Measurements from ENCODE around the gene SAMHD1. TPM values are rescaled to one million over a fixed set of nuclear protein-coding genes. Genes with fewer than 3 reads are reported as not detected.

SAMHD1 gene
- total and polyA plus RNA-seq, 4 experiments from 2014 or later = 216 to 332 (median 257) TPM

DNA sequence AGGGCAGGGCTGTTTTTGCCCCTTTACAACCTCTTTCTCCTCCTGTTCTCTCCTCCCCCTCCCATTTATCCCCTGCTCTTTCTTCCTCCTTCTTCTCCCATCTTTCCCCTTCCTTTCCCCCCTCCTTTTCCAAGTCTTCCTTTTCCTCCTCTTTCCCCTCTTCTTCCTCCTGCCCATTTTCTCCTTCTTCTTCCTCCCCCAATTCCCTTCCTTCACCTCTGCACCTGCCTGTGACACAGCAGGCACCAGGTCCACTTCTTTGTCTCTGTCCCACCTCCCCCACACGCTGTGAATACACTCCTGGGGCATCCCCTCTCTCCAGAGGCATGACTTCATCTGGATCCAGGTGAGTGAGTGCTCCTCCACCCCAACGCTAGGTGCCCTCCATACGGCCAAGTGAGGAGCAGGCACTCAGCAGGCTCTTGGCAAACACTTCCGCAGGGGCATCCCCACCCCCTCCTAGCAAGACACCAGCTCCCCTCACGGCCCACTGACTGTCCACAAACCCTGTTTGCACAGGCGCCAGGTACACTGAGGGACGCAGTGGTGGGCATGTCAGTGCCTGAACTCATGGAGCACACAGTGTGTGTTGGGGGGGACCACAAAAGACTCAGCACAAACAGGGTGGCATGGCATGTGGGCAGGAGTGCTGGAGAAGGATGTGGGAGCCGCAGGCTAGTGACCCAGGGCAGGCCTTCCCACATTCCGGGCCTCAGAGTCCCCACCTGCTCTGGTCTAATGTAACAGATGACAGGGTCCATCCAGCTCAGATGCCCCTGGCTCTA, 86.2 kb downstream of the SAMHD1 start:
- Histone ChIP-seq H3K27me3 (ENCODE audit: insufficient read depth, low read length) (peaks cover 6% of the 10 kb centered on the region), H3K4me1 (ENCODE audit: insufficient read depth, low read length) (no peaks in the 10 kb centered on the region), H3K36me3 (ENCODE audit: insufficient read depth, low read length) (no peaks in the 10 kb centered on the region), H3K27ac (ENCODE audit: low read depth, low read length) (no peak overlapping the region), H3K4me3 (ENCODE audit: low read length in 2 of 2) (no peak overlapping the region), H3K9me3 (ENCODE audit: control insufficient read depth in 1 of 2, low read length in 2 of 2) (no peaks in the 10 kb centered on the region)
- no peak for DNase-seq
- CTCF ChIA-PET (ENCODE audit: partially characterized antibody) = no interaction called here
- peaks cover 19 to 31% of the 10 kb centered on the region in 2 donors for H3K27me3 Mint-ChIP-seq
- H3K4me1 Mint-ChIP-seq = peaks cover 0 to 9% (median 2%) of the 10 kb centered on the region in 4 donors
- peaks cover 0 to 2% (median 0%) of the 10 kb centered on the region in 8 donors for H3K9me3 Mint-ChIP-seq
- intact Hi-C loops (cut with micrococcal nuclease) = no loop called here
- H3K36me3 Mint-ChIP-seq = no peaks in the 10 kb centered on the region
- H3K4me3 Mint-ChIP-seq = peak overlapping the region in 6 of 8 donors; percentile 60 to 72 (median 69)
- POLR2A ChIA-PET (ENCODE audit: partially characterized antibody) = no interaction called here
- no peak overlapping the region for H3K27ac Mint-ChIP-seq

DNA sequence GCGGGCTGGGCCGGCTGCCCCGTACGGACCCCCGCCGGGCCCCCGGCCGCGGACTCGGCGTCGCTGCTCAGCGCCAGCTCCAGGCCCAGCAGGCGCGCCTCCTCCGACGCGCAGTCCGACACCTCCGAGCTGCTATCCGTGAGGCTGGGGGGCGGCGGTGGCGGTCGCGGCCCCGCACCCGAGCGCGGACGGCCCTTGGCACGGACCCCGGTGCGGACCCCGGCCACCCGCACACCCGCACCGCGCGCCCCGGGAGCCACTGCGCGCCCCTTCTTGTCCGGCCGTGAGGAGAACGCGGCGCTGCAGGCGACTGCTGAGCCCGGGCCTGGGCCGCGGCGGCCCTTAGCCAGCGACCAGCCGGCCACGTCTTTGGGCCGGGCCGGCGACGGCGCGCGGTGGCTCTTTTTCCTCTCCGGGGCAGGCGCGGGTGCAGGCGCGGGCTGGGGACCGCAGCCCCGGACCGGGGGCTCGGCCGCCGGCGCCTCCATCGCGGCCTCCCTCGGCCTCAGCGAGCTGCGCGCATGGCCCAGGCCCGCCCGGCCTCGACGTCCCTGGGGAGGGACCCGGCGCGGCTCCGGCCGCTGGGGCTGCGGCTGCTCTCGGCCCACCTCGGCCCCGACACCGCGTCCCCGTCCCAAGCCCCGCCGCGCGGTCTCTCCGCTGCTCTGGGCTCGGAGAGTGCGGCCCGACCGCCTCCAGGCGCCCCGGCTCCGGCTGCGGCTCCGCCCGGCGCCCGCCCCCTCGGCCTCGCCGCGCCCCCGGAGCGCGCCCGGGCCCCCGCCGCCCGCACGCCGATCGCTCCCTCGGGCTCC, 88.4 kb downstream of the SAMHD1 start:
- Mint-ChIP-seq H3K4me1 (peaks cover 0 to 9% (median 2%) of the 10 kb centered on the region in 4 donors), H3K27me3 (peaks cover 19 to 31% of the 10 kb centered on the region in 2 donors), H3K27ac (no peak overlapping the region), H3K9me3 (peaks cover 0 to 2% (median 0%) of the 10 kb centered on the region in 8 donors), H3K36me3 (no peaks in the 10 kb centered on the region), H3K4me3 (no peak overlapping the region)
- H3K27me3 ChIP-seq (ENCODE audit: insufficient read depth, low read length) = peaks cover 6% of the 10 kb centered on the region
- H3K36me3 ChIP-seq (ENCODE audit: insufficient read depth, low read length) = no peaks in the 10 kb centered on the region
- ChIA-PET POLR2A (ENCODE audit: partially characterized antibody) (interaction anchor here (1.3 to 1.7 kb wide), 2 partner anchors 24 to 89 kb away, joined by 4 read pairs; partner anchors contain the start of gene DSN1), CTCF (ENCODE audit: partially characterized antibody) (no interaction called here)
- intact Hi-C loops (cut with micrococcal nuclease) = no loop called here
- H3K4me3 ChIP-seq (ENCODE audit: low read length in 2 of 2) = no peak overlapping the region
- H3K27ac ChIP-seq (ENCODE audit: low read depth, low read length) = no peak overlapping the region
- DNase-seq = no peak
- H3K9me3 ChIP-seq (ENCODE audit: control insufficient read depth in 1 of 2, low read length in 2 of 2) = no peaks in the 10 kb centered on the region
- no peaks in the 10 kb centered on the region for H3K4me1 ChIP-seq (ENCODE audit: insufficient read depth, low read length)

DNA sequence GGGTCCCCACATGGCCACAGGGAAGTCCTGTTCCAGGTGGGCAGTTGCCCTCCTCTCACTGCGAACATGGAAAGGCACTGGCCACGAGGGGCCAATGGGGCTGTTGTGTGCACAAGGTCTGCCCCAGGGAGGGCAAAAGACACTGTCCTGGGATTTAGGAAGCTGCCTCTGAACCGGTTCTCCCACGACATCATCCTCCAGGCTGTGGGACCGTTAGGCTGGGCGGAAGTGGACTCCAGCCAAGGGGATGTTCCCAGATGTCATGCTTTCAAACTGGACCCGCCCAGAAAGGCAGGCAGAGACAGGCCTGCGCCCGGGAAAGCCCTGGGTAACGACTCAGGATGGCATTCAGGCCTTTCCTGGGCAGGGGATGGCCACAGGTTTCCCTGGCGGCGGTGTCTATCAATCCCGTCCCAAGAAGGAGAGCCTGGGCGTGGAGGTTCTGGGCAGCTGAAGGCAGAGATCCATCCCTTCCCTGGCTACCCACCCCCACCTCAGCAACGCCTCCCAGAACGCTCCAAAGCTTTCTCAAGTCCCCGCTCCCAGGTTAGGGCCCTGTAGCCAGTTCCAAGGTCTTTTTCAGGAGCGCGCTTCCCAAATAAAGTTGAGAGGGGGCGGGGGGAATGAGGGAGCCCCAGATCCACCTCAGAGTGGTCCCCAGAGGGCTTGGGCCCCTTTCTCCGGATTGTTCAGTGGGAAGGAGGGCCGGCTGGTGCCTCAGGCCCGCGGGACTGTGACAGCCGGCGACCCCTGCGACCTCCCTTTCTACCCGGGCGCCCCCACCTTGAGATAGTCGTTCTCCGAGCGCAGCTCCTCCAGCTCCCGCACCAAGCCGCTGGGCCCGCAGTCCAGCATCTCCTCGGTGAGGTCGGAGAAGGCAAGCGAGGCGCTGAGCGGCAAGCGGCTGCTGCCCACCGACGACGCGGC, 89.4 kb downstream of the SAMHD1 start:
- peaks cover 6% of the 10 kb centered on the region for H3K27me3 ChIP-seq (ENCODE audit: insufficient read depth, low read length)
- H3K4me1 Mint-ChIP-seq = peaks cover 2 to 12% (median 3%) of the 10 kb centered on the region in 4 donors

DNA sequence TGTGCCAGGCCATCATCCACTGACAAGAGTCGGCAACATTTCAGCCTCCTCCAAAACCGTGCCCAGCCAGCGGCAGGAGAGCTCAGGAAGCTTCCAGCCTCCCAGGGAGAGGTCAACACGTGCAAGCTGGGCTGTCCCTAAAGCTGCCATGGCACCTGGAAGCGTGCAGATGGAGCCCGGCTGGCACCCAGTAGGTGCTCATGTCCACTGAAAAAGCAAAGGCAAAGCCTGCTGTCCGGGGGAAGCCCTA, 90.0 kb downstream of the SAMHD1 start:
- peaks cover 8 to 18% (median 9%) of the 10 kb centered on the region in 4 donors for H3K4me1 Mint-ChIP-seq
- H3K36me3 Mint-ChIP-seq = no peaks in the 10 kb centered on the region
- Histone ChIP-seq H3K27ac (ENCODE audit: low read depth, low read length) (no peak overlapping the region), H3K36me3 (ENCODE audit: insufficient read depth, low read length) (no peaks in the 10 kb centered on the region), H3K9me3 (ENCODE audit: control insufficient read depth in 1 of 2, low read length in 2 of 2) (no peaks in the 10 kb centered on the region), H3K4me3 (ENCODE audit: low read length in 2 of 2) (no peak overlapping the region), H3K4me1 (ENCODE audit: insufficient read depth, low read length) (peaks cover 9% of the 10 kb centered on the region), H3K27me3 (ENCODE audit: insufficient read depth, low read length) (peaks cover 6% of the 10 kb centered on the region)
- ChIA-PET POLR2A (ENCODE audit: partially characterized antibody) (no interaction called here), CTCF (ENCODE audit: partially characterized antibody) (no interaction called here)
- no peak for DNase-seq
- intact Hi-C loops (cut with micrococcal nuclease) = no loop called here
- H3K4me3 Mint-ChIP-seq = peak overlapping the region in 5 of 8 donors; percentile 28 to 73 (median 46)
- peaks cover 0 to 2% (median 0%) of the 10 kb centered on the region in 8 donors for H3K9me3 Mint-ChIP-seq
- H3K27me3 Mint-ChIP-seq = peaks cover 17 to 27% of the 10 kb centered on the region in 2 donors
- H3K27ac Mint-ChIP-seq = peak overlapping the region in 1 of 7 donors; percentile 71

More for the DNA sequence above, 89.4 kb downstream of the SAMHD1 start:
- H3K9me3 ChIP-seq (ENCODE audit: control insufficient read depth in 1 of 2, low read length in 2 of 2) = no peaks in the 10 kb centered on the region
- H3K36me3 ChIP-seq (ENCODE audit: insufficient read depth, low read length) = no peaks in the 10 kb centered on the region
- Mint-ChIP-seq H3K27ac (no peak overlapping the region), H3K27me3 (peaks cover 18 to 29% of the 10 kb centered on the region in 2 donors), H3K36me3 (no peaks in the 10 kb centered on the region), H3K9me3 (peaks cover 0 to 2% (median 0%) of the 10 kb centered on the region in 8 donors), H3K4me3 (peak overlapping the region; percentile 15 to 71 (median 48))
- intact Hi-C loops (cut with micrococcal nuclease) = no loop called here
- H3K27ac ChIP-seq (ENCODE audit: low read depth, low read length) = no peak overlapping the region
- POLR2A ChIA-PET (ENCODE audit: partially characterized antibody) = no interaction called here
- CTCF ChIA-PET (ENCODE audit: partially characterized antibody) = no interaction called here
- no peak for DNase-seq
- H3K4me3 ChIP-seq (ENCODE audit: low read length in 2 of 2) = no peak overlapping the region
- H3K4me1 ChIP-seq (ENCODE audit: insufficient read depth, low read length) = peaks cover 3% of the 10 kb centered on the region

DNA sequence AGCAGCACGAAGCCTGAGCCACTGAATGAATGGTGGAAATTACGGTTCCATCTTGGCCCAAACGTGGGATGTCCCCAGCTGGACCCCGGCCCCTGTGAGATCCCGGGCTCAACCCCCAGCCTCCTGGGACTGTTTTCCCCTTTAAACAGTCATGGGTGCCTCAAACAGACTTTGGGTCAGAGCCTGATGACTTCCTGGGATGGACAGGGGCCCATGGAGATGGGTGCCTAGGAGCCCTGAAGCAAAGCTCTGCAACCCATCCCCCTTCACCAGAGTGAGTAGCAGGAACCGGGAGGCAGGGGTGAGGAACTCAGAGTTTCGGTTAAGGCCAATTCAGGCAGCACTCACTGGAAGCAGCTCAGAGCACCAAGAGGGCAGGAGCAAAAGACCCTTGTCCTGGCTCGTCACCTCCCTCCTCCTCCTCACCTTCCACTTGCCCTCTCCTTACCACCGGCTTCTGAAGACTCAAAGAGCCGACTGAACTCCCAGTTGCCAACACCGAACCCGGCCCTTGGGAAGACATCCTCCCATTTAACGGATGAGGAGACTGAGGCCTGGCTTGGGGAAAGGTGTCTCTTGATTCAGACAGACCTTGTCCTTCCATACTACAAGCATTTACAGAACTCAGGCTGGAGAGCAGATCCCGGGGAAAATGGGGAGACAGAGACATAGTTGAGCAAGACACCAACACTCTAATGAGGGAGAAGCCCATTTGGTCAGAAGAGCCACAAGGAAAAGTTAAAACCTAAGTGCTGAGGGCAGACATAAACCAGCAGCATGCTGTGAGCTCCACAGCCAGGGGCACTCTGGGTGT, 90.5 kb downstream of the SAMHD1 start:
- Mint-ChIP-seq H3K27me3 (peaks cover 12 to 22% of the 10 kb centered on the region in 2 donors), H3K4me1 (peaks cover 10 to 18% (median 13%) of the 10 kb centered on the region in 4 donors), H3K4me3 (peak overlapping the region in 6 of 8 donors; percentile 28 to 73 (median 45)), H3K9me3 (peaks cover 0 to 2% (median 0%) of the 10 kb centered on the region in 8 donors), H3K36me3 (no peaks in the 10 kb centered on the region), H3K27ac (peak overlapping the region in 1 of 7 donors; percentile 71)
- intact Hi-C loops (cut with micrococcal nuclease) = no loop called here
- H3K4me1 ChIP-seq (ENCODE audit: insufficient read depth, low read length) = peaks cover 14% of the 10 kb centered on the region
- peaks cover 6% of the 10 kb centered on the region for H3K27me3 ChIP-seq (ENCODE audit: insufficient read depth, low read length)
- DNase-seq = no peak
- H3K36me3 ChIP-seq (ENCODE audit: insufficient read depth, low read length) = no peaks in the 10 kb centered on the region
- ChIA-PET POLR2A (ENCODE audit: partially characterized antibody) (no interaction called here), CTCF (ENCODE audit: partially characterized antibody) (no interaction called here)
- no peaks in the 10 kb centered on the region for H3K9me3 ChIP-seq (ENCODE audit: control insufficient read depth in 1 of 2, low read length in 2 of 2)
- H3K4me3 ChIP-seq (ENCODE audit: low read length in 2 of 2) = no peak overlapping the region
- no peak overlapping the region for H3K27ac ChIP-seq (ENCODE audit: low read depth, low read length)

DNA sequence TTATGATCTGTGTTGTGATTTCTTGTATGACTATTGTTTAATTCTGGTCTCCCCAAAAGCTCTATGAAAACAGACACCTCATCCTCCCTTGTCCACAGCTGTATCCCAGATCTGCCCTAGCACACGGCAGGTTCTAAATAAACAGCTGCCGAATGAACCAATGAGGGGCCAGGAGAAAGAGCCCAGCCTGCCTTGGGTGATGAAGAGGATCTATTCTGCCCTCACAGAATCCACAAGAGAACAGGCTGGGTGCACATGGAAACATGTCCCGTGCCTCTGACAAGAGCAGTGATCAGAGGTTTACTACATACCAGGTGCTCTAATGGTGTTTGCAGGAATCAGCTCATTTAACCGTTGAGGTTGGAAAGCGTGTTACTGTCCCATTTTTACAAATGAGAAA, 91.2 kb downstream of the SAMHD1 start:
- Histone ChIP-seq H3K4me3 (ENCODE audit: low read length in 2 of 2) (no peak overlapping the region), H3K27me3 (ENCODE audit: insufficient read depth, low read length) (peaks cover 4% of the 10 kb centered on the region), H3K36me3 (ENCODE audit: insufficient read depth, low read length) (no peaks in the 10 kb centered on the region), H3K9me3 (ENCODE audit: control insufficient read depth in 1 of 2, low read length in 2 of 2) (no peaks in the 10 kb centered on the region), H3K27ac (ENCODE audit: low read depth, low read length) (no peak overlapping the region), H3K4me1 (ENCODE audit: insufficient read depth, low read length) (peaks cover 19% of the 10 kb centered on the region)
- Mint-ChIP-seq H3K4me3 (peak overlapping the region in 4 of 8 donors; percentile 10 to 33 (median 20)), H3K27me3 (peaks cover 7 to 15% of the 10 kb centered on the region in 2 donors), H3K36me3 (no peaks in the 10 kb centered on the region), H3K9me3 (peaks cover 0 to 2% (median 0%) of the 10 kb centered on the region in 8 donors), H3K27ac (peak overlapping the region in 1 of 7 donors; percentile 4), H3K4me1 (peaks cover 10 to 18% (median 13%) of the 10 kb centered on the region in 4 donors)
- POLR2A ChIA-PET (ENCODE audit: partially characterized antibody) = no interaction called here
- intact Hi-C loops (cut with micrococcal nuclease) = no loop called here
- CTCF ChIA-PET (ENCODE audit: partially characterized antibody) = no interaction called here
- DNase-seq = no peak
